HepG2 (cell line): ENCODE measurements around the gene P4HTM. TPM values are rescaled to one million over a fixed set of nuclear protein-coding genes. Genes with fewer than 3 reads are reported as not detected.

ENCODE experiments used
- NFE2 ChIP-seq: sonication (generic); formaldehyde crosslinking; IDR thresholded peaks from 2 replicates; pipeline ENCODE4 v1.4.0; 2020; ENCODE audit warnings: missing genetic modification reagents
- NFE2L2 ChIP-seq: fragments of 150-350 bp; IDR thresholded peaks from 2 replicates; pipeline ENCODE4 v1.6.1; 2014; ENCODE audit warnings: low read length
- ZBTB7B ChIP-seq: sonication (generic); formaldehyde crosslinking; IDR thresholded peaks from 2 replicates; pipeline ENCODE4 v1.4.0; 2020; ENCODE audit warnings: missing genetic modification reagents
- ZMYM4 ChIP-seq: sonication (generic); formaldehyde crosslinking; IDR thresholded peaks from 2 replicates; pipeline ENCODE4 v1.8.1; 2023; ENCODE audit warnings: mild to moderate bottlenecking, missing genetic modification reagents
- ZNF562 ChIP-seq: sonication (generic); formaldehyde crosslinking; IDR thresholded peaks from 2 replicates; pipeline ENCODE4 v1.8.0; 2022; ENCODE audit warnings: missing genetic modification reagents, borderline replicate concordance
- ZSCAN22 ChIP-seq: sonication (generic); formaldehyde crosslinking; IDR thresholded peaks from 2 replicates; pipeline ENCODE4 v1.4.0; 2020; ENCODE audit warnings: mild to moderate bottlenecking, missing genetic modification reagents
- polyA plus RNA-seq, 8 experiments: library from polyadenylated mRNA; depleted of rRNA in 3 of 8; stranded (reverse) in 7 of 8; unstranded in 1 of 8; fragments of >200 nt; fragmentation: Illumina TruSeq in 4 of 8; extraction: Trizol in 4 of 8; gene quantifications; 2 replicates each; pipeline versions ENCODE4 v1.2.1 to v1.2.3, GENCODE V29; 2011 to 2016; ENCODE audit warnings: low read depth in 4 of 8, missing spikeins in 1 of 8, mixed read lengths in 1 of 8; ENCODE audit not compliant: insufficient read depth in 1 of 8
- total RNA-seq, 5 experiments: library from RNA; depleted of rRNA; stranded (reverse); fragments of >200 nt; fragmentation: Illumina TruSeq; extraction: Trizol; gene quantifications; 2 replicates each; pipeline ENCODE4 v1.2.3, GENCODE V29; 2016; ENCODE audit warnings: low read depth in 1 of 5
- TF ChIP-seq, protein P1 (sequence below), 2 experiments: sonication (generic) in 1 of 2; formaldehyde crosslinking in 1 of 2; IDR thresholded peaks; 2 replicates each; pipeline versions ENCODE4 v1.4.0 to v1.6.1; 2016 to 2020; ENCODE audit warnings: borderline replicate concordance in 1 of 2, low read depth in 1 of 2, mild to moderate bottlenecking in 1 of 2, missing genetic modification reagents in 1 of 2
- TF ChIP-seq, protein P2 (sequence below): sonication (generic); formaldehyde crosslinking; conservative IDR thresholded peaks from 2 replicates; pipeline ENCODE4 v1.4.0; 2020; ENCODE audit warnings: mild to moderate bottlenecking, missing genetic modification reagents, moderate library complexity
- TF ChIP-seq, protein P3 (sequence below): IDR thresholded peaks from 2 replicates; pipeline ENCODE4 v1.6.1; 2016; ENCODE audit warnings: low read depth, borderline replicate concordance

Gene P4HTM
- total and polyA plus RNA-seq, 2 of the 13 experiments (the other 11 are each of a cell fraction or from before 2014, with no cell fraction given): 0.01 TPM; not detected in 1

DNA sequence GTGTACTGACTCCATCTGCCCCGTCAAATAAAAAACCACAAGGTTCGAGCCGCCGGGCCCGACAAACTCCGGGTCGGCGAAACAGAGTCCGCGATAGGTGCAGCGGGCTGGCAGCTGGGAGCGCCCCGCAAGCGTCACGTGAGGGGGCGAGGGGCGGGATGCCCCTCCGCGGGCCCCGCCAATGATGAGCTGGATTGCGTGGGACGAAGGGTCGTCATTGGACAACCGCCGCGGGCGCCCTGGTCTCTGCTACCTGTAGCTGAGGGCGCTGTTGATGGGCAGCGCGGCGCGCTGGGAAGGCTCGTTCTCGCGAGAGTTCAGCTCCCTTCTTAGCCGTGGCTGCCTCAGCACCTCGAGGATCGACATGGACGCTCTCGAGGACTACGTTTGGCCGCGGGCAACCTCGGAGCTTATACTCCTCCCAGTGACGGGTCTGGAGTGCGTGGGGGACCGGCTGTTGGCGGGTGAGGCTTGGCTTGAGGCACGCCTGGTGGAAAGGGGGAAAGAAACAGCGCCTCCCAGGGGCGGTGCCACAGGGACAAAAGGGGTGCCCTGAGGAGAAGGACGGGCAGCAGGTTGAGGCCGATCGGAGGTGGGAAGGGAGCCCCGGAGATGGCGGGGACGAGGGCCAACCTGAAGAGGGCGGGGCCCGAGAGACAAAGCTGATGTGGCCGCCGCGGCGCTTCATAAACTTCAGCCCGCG lies 17.2 kb downstream of the P4HTM start, which contains the start of gene WDR6 (continued):
- TF ChIP-seq, protein P1, sequence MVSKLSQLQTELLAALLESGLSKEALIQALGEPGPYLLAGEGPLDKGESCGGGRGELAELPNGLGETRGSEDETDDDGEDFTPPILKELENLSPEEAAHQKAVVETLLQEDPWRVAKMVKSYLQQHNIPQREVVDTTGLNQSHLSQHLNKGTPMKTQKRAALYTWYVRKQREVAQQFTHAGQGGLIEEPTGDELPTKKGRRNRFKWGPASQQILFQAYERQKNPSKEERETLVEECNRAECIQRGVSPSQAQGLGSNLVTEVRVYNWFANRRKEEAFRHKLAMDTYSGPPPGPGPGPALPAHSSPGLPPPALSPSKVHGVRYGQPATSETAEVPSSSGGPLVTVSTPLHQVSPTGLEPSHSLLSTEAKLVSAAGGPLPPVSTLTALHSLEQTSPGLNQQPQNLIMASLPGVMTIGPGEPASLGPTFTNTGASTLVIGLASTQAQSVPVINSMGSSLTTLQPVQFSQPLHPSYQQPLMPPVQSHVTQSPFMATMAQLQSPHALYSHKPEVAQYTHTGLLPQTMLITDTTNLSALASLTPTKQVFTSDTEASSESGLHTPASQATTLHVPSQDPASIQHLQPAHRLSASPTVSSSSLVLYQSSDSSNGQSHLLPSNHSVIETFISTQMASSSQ (IDR thresholded peaks at IDR 0.05; ENCODE audit: low read depth): no peak
- TF ChIP-seq, protein P1 (CRISPR knock-in tag; IDR thresholded peaks at IDR 0.05; ENCODE audit: borderline replicate concordance): peak; percentile 16; the same call in 1 of the 2 replicates
- TF ChIP-seq, protein P2, sequence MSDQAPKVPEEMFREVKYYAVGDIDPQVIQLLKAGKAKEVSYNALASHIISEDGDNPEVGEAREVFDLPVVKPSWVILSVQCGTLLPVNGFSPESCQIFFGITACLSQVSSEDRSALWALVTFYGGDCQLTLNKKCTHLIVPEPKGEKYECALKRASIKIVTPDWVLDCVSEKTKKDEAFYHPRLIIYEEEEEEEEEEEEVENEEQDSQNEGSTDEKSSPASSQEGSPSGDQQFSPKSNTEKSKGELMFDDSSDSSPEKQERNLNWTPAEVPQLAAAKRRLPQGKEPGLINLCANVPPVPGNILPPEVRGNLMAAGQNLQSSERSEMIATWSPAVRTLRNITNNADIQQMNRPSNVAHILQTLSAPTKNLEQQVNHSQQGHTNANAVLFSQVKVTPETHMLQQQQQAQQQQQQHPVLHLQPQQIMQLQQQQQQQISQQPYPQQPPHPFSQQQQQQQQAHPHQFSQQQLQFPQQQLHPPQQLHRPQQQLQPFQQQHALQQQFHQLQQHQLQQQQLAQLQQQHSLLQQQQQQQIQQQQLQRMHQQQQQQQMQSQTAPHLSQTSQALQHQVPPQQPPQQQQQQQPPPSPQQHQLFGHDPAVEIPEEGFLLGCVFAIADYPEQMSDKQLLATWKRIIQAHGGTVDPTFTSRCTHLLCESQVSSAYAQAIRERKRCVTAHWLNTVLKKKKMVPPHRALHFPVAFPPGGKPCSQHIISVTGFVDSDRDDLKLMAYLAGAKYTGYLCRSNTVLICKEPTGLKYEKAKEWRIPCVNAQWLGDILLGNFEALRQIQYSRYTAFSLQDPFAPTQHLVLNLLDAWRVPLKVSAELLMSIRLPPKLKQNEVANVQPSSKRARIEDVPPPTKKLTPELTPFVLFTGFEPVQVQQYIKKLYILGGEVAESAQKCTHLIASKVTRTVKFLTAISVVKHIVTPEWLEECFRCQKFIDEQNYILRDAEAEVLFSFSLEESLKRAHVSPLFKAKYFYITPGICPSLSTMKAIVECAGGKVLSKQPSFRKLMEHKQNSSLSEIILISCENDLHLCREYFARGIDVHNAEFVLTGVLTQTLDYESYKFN (CRISPR knock-in tag): peak; percentile 42; the same call in 1 of the 2 replicates
- peak; percentile 92 for TF ChIP-seq ZMYM4 (CRISPR knock-in tag)
- TF ChIP-seq, protein P3, sequence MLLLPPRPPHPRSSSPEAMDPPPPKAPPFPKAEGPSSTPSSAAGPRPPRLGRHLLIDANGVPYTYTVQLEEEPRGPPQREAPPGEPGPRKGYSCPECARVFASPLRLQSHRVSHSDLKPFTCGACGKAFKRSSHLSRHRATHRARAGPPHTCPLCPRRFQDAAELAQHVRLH: 0 out of 2 replicates have a peak, but pooled peaks have one; percentile 20
- TF ChIP-seq NFE2 (CRISPR knock-in tag): no peak
- no peak; the same call in 1 of the 2 replicates for TF ChIP-seq ZBTB7B (CRISPR knock-in tag)
- no peak for TF ChIP-seq NFE2L2
- TF ChIP-seq ZSCAN22 (CRISPR knock-in tag): no peak
- TF ChIP-seq ZNF562 (CRISPR knock-in tag): 0 out of 2 replicates have a peak, but pooled peaks have one; percentile 43
